Progenitor cell of endocrine pancreas (in vitro differentiated cells): Measurements from ENCODE around the gene NLN. TPM values are rescaled to one million over a fixed set of nuclear protein-coding genes. Genes with fewer than 3 reads are reported as not detected.

ENCODE experiments used
- DNase-seq: peaks from one replicate; pipeline ENCODE4 v3.0.0; 2021; ENCODE audit warnings: low spot score; ENCODE audit not compliant: unreplicated experiment
- H3K27ac Mint-ChIP-seq: 2 replicates; pipeline ENCODE4 v1.8.0; 2021; ENCODE audit warnings: mild to moderate bottlenecking, moderate library complexity, mixed read lengths
- H3K27me3 Mint-ChIP-seq: 2 replicates; pipeline ENCODE4 v1.8.0; 2021; ENCODE audit warnings: mixed read lengths
- H3K36me3 Mint-ChIP-seq: 2 replicates; pipeline ENCODE4 v1.8.0; 2022; ENCODE audit warnings: mixed read lengths; ENCODE audit not compliant: insufficient read depth
- H3K4me1 Mint-ChIP-seq: 2 replicates; pipeline ENCODE4 v1.8.0; 2021; ENCODE audit warnings: low read depth, mixed read lengths
- H3K4me3 Mint-ChIP-seq: 2 replicates; pipeline ENCODE4 v1.8.0; 2021; ENCODE audit warnings: low read depth, mild to moderate bottlenecking, moderate library complexity, mixed read lengths
- H3K9me3 Mint-ChIP-seq: 2 replicates; pipeline ENCODE4 v1.8.0; 2021; ENCODE audit warnings: low read depth, mixed read lengths
- CTCF ChIP-seq: fragments of 200-600 bp; sonication (generic); IDR thresholded peaks from one replicate; pipeline ENCODE4 v1.5.0; 2021; ENCODE audit warnings: antibody characterized with exemption, mild to moderate bottlenecking; ENCODE audit not compliant: unreplicated experiment
- total RNA-seq: library from RNA; stranded (reverse); gene quantifications from 2 replicates; pipeline ENCODE4 v1.2.1, GENCODE V29; 2021

The NLN gene
- total RNA-seq, 1 donor from 2014 or later: 65.1 TPM

GRCh38 chr5:65695162-65695755, 26.7 kb upstream of the NLN start:
- no peak for DNase-seq
- peaks cover 7% of the 10 kb centered on the region for H3K36me3 Mint-ChIP-seq
- H3K9me3 Mint-ChIP-seq: no peaks in the 10 kb centered on the region
- no peak overlapping the region for H3K27ac Mint-ChIP-seq
- H3K27me3 Mint-ChIP-seq: no peaks in the 10 kb centered on the region
- no peaks in the 10 kb centered on the region for H3K4me1 Mint-ChIP-seq
- no peak for TF ChIP-seq CTCF
- H3K4me3 Mint-ChIP-seq: no peak overlapping the region

- no peak for TF ChIP-seq CTCF
- H3K4me1 Mint-ChIP-seq: no peaks in the 10 kb centered on the region
- no peak for DNase-seq
These were observed 26.1 kb upstream of the NLN start for GRCh38 chr5:65695896-65696295.

GRCh38 chr5:65696892-65697291, 25.1 kb upstream of the NLN start:
- TF ChIP-seq CTCF: no peak
- Mint-ChIP-seq H3K4me3 (no peak overlapping the region), H3K27me3 (no peaks in the 10 kb centered on the region), H3K36me3 (peaks cover 7% of the 10 kb centered on the region), H3K9me3 (no peaks in the 10 kb centered on the region), H3K27ac (no peak overlapping the region), H3K4me1 (no peaks in the 10 kb centered on the region)
- DNase-seq: no peak

More at GRCh38 chr5:65695896-65696295, 26.1 kb upstream of the NLN start:
- no peak overlapping the region for H3K27ac Mint-ChIP-seq
- H3K4me3 Mint-ChIP-seq: no peak overlapping the region
- H3K36me3 Mint-ChIP-seq: peaks cover 7% of the 10 kb centered on the region
- H3K27me3 Mint-ChIP-seq: no peaks in the 10 kb centered on the region
- H3K9me3 Mint-ChIP-seq: no peaks in the 10 kb centered on the region

- Mint-ChIP-seq H3K9me3 (no peaks in the 10 kb centered on the region), H3K27ac (no peak overlapping the region), H3K4me1 (no peaks in the 10 kb centered on the region), H3K27me3 (no peaks in the 10 kb centered on the region), H3K4me3 (no peak overlapping the region), H3K36me3 (peaks cover 14% of the 10 kb centered on the region)
- DNase-seq: no peak
- TF ChIP-seq CTCF: no peak
These were observed 22.7 kb upstream of the NLN start for GRCh38 chr5:65699338-65699737.

- no peak for DNase-seq
- H3K27ac Mint-ChIP-seq: no peak overlapping the region
- H3K4me3 Mint-ChIP-seq: no peak overlapping the region
- no peaks in the 10 kb centered on the region for H3K4me1 Mint-ChIP-seq
- no peaks in the 10 kb centered on the region for H3K27me3 Mint-ChIP-seq
- no peak for TF ChIP-seq CTCF
- peaks cover 14% of the 10 kb centered on the region for H3K36me3 Mint-ChIP-seq
- no peaks in the 10 kb centered on the region for H3K9me3 Mint-ChIP-seq
These were observed 20.0 kb upstream of the NLN start for GRCh38 chr5:65702036-65702435.
